K562 (cell line): Measurements from ENCODE around the gene GPHA2. TPM values are rescaled to one million over a fixed set of nuclear protein-coding genes. Genes with fewer than 3 reads are reported as not detected.

Experiments
- ATAC-seq: fragments of 200-7000 bp; cut with Tn5 transposase; 3 replicates; pipeline ENCODE4 v1.9.1; 2020; ENCODE audit warnings: moderate library complexity
- BruUV-seq: library from RNA; stranded (reverse); fragments of 400-500 nt; replicated peaks from 2 replicates; lab custom pipeline; 2021; lab: Mats Ljungman, UMichigan
- CTCF ChIA-PET: fragments of 300-600 bp; formaldehyde crosslinking; extraction: SDS; loops from one replicate; lab custom pipeline; 2021; ENCODE audit warnings: low intra/inter-chr PET ratio; lab: Yijun Ruan, JAX
- POLR2A ChIA-PET: fragments of 300-600, 350-650 bp; sonication (Branson Sonifier 250); formaldehyde crosslinking; extraction: SDS; loops from one replicate; lab custom pipeline; 2021; ENCODE audit warnings: antibody characterized with exemption, inconsistent platforms; lab: Yijun Ruan, JAX
- DNase-seq, 4 experiments: peaks; one replicate each; pipeline versions ENCODE4 v3.0.0 to v3.0.0-alpha.2; 2011 to 2018; ENCODE audit warnings: low spot score in 3 of 4, mixed read lengths in 3 of 4; ENCODE audit errors: extremely low read depth in 1 of 4
- FAIRE-seq: peaks from 2 replicates; lab custom pipeline; 2011; peaks lifted over from hg19 to GRCh38; lab: Jason Lieb, UNC
- H2AFZ ChIP-seq: 2 replicates; pipeline ENCODE4 v1.6.0; 2011; ENCODE audit warnings: low read depth, low read length, control low read depth, inconsistent platforms
- H3K27ac ChIP-seq: fragments of 200-600 bp; 3 replicates; pipeline ENCODE4 v1.8.0; 2011; ENCODE audit warnings: low read depth, mild to moderate bottlenecking, control low read depth, inconsistent platforms, low read length, moderate library complexity, mixed read lengths; ENCODE audit errors: extremely low read depth
- H3K27me3 ChIP-seq, 2 experiments: fragments of 300-600 bp in 1 of 2; 2 replicates in 1 of 2; 3 replicates in 1 of 2; pipeline versions ENCODE4 v1.6.0 to v1.8.0; 2011; ENCODE audit warnings: inconsistent platforms in 2 of 2, low read length in 2 of 2, mild to moderate bottlenecking in 1 of 2, mixed read lengths in 1 of 2, moderate library complexity in 1 of 2; ENCODE audit not compliant: control insufficient read depth in 2 of 2, insufficient read depth in 2 of 2
- H3K36me3 ChIP-seq: fragments of 300-600 bp; 3 replicates; pipeline ENCODE4 v1.8.0; 2011; ENCODE audit warnings: mild to moderate bottlenecking, low read length, inconsistent platforms; ENCODE audit not compliant: control insufficient read depth, insufficient read depth
- H3K4me1 ChIP-seq, 2 experiments: fragments of 200-600 bp in 1 of 2; replicated peaks in 1 of 2; 2 replicates in 1 of 2; 3 replicates in 1 of 2; pipeline versions ENCODE4 v1.5.1 to v1.8.0; 2011; ENCODE audit warnings: inconsistent platforms in 2 of 2, low read length in 2 of 2, mild to moderate bottlenecking in 1 of 2, mixed read lengths in 1 of 2, moderate library complexity in 1 of 2; ENCODE audit not compliant: control insufficient read depth in 2 of 2, insufficient read depth in 2 of 2
- H3K4me2 ChIP-seq: 2 replicates; pipeline ENCODE4 v1.6.1; 2011; ENCODE audit warnings: low read length, control low read depth, inconsistent platforms, mixed read lengths; ENCODE audit not compliant: insufficient read depth
- H3K4me3 ChIP-seq: fragments of 200-600 bp; sonication (generic), shearing (Covaris generic); 2 replicates; pipeline ENCODE4 v1.5.1; 2016; ENCODE audit warnings: control low read depth, inconsistent platforms
- H3K79me2 ChIP-seq: fragments of 200-600 bp; 3 replicates; pipeline ENCODE4 v1.8.0; 2011; ENCODE audit warnings: low read length, inconsistent platforms; ENCODE audit not compliant: control insufficient read depth, insufficient read depth
- H3K9ac ChIP-seq, 2 experiments: 2 replicates each; pipeline versions ENCODE4 v1.6.0 to v1.6.1; 2011; ENCODE audit warnings: low read depth in 2 of 2, low read length in 2 of 2, control low read depth in 1 of 2, inconsistent platforms in 1 of 2, mild to moderate bottlenecking in 1 of 2, mixed read lengths in 1 of 2; ENCODE audit not compliant: insufficient read depth in 1 of 2
- H3K9me1 ChIP-seq: one replicate; pipeline ENCODE4 v1.6.0; 2011; ENCODE audit warnings: inconsistent platforms, mild to moderate bottlenecking, low read length, moderate library complexity; ENCODE audit not compliant: control insufficient read depth, insufficient read depth
- H3K9me3 ChIP-seq: replicated peaks from 2 replicates; pipeline ENCODE4 v1.5.1; 2011; ENCODE audit warnings: low read depth, low read length, inconsistent platforms; ENCODE audit not compliant: control insufficient read depth, insufficient read depth
- H4K20me1 ChIP-seq: replicated peaks from 2 replicates; pipeline ENCODE4 v1.6.1; 2011; ENCODE audit warnings: low read length, inconsistent platforms, mixed read lengths; ENCODE audit not compliant: control insufficient read depth, insufficient read depth
- CXXC5 ChIP-seq: fragments of 250-450 bp; sonication (Bioruptor Pico); IDR thresholded peaks from 2 replicates; pipeline ENCODE4 v1.8.0; 2022; ENCODE audit warnings: inconsistent platforms, mild to moderate bottlenecking, moderate library complexity
- FOSL1 ChIP-seq: fragments of 200-800 bp; sonication (Bioruptor generic); conservative IDR thresholded peaks from 2 replicates; pipeline ENCODE4 v1.6.1; 2016; ENCODE audit warnings: missing genetic modification characterization, missing compliant biosample characterization
- FOXK2 ChIP-seq, 2 experiments: fragments of 450-650 bp; IDR thresholded peaks in 1 of 2; conservative IDR thresholded peaks in 1 of 2; 2 replicates each; pipeline ENCODE4 v1.6.1; 2016; ENCODE audit warnings: low read depth in 2 of 2, mild to moderate bottlenecking in 1 of 2
- GABPB2 ChIP-seq: fragments of 250-450 bp; sonication (Bioruptor Pico); conservative IDR thresholded peaks from 2 replicates; pipeline ENCODE4 v1.5.1; 2021; ENCODE audit warnings: mild to moderate bottlenecking
- MAX ChIP-seq: sonication (generic); formaldehyde crosslinking; IDR thresholded peaks from 2 replicates; pipeline ENCODE4 v1.9.0; 2022; ENCODE audit warnings: mild to moderate bottlenecking, missing genetic modification reagents
- NR2C2 ChIP-seq, 2 experiments: fragments of 200-800 bp in 1 of 2; sonication (Bioruptor generic) in 1 of 2; sonication (generic) in 1 of 2; formaldehyde crosslinking in 1 of 2; IDR thresholded peaks; 2 replicates each; pipeline versions ENCODE4 v1.6.1 to v1.8.0; 2016 to 2022; ENCODE audit warnings: mild to moderate bottlenecking in 1 of 2, missing compliant biosample characterization in 1 of 2, missing genetic modification characterization in 1 of 2, missing genetic modification reagents in 1 of 2
- PHF21A ChIP-seq: fragments of 450-650 bp; IDR thresholded peaks from 2 replicates; pipeline ENCODE4 v1.6.1; 2017; ENCODE audit warnings: low read depth, borderline replicate concordance
- SIX5 ChIP-seq, 2 experiments: IDR thresholded peaks; 2 replicates each; pipeline ENCODE4 v1.6.1; 2011; ENCODE audit warnings: low read length in 2 of 2, borderline replicate concordance in 1 of 2, low read depth in 1 of 2, mild to moderate bottlenecking in 1 of 2, moderate library complexity in 1 of 2; ENCODE audit not compliant: insufficient read depth in 1 of 2
- SMARCC2 ChIP-seq: fragments of 450-650 bp; IDR thresholded peaks from 2 replicates; pipeline ENCODE4 v1.6.1; 2017; ENCODE audit warnings: antibody characterized with exemption, moderate library complexity, mild to moderate bottlenecking, low read depth
- TFAP4 ChIP-seq: sonication (generic); formaldehyde crosslinking; IDR thresholded peaks from 2 replicates; pipeline ENCODE4 v1.8.0; 2022; ENCODE audit warnings: missing genetic modification reagents, mild to moderate bottlenecking, moderate library complexity, borderline replicate concordance
- THRAP3 ChIP-seq: fragments of 450-650 bp; IDR thresholded peaks from 2 replicates; pipeline ENCODE4 v1.6.1; 2016; ENCODE audit warnings: mild to moderate bottlenecking, inconsistent platforms, borderline replicate concordance
- USF2 ChIP-seq: sonication (generic); formaldehyde crosslinking; IDR thresholded peaks from 2 replicates; pipeline ENCODE4 v1.5.0; 2020; ENCODE audit warnings: missing genetic modification reagents
- ZNF232 ChIP-seq: sonication (generic); formaldehyde crosslinking; IDR thresholded peaks from 2 replicates; pipeline ENCODE4 v1.8.0; 2022; ENCODE audit warnings: mild to moderate bottlenecking, missing genetic modification reagents
- ZNF277 ChIP-seq: fragments of 250-450 bp; sonication (Bioruptor Pico); IDR thresholded peaks from 2 replicates; pipeline ENCODE4 v1.8.0; 2022; ENCODE audit warnings: inconsistent platforms, mild to moderate bottlenecking, moderate library complexity, borderline replicate concordance
- WGBS: fragments of 100-300 bp; shearing (Covaris generic); methylation state at CpG from one replicate; pipeline ENCODE4 v1.1.6; 2016; ENCODE audit warnings: low coverage, mixed read lengths; ENCODE audit not compliant: insufficient coverage; ENCODE audit errors: missing lambda C conversion rate; 5-methylcytosine and 5-hydroxymethylcytosine counted together
- in situ Hi-C: fragments of 300-500 bp; cut with MboI; formaldehyde crosslinking; loops from 4 replicates; pipeline ENCODE4 v1.15.0; 2018; ENCODE audit warnings: inconsistent platforms, mixed read lengths
- intact Hi-C: fragments of 100-400 bp; cut with micrococcal nuclease; formaldehyde crosslinking; loops from 2 replicates; pipeline ENCODE4 v1.14.2; 2022
- polyA plus RNA-seq, 8 experiments: library from polyadenylated mRNA; depleted of rRNA in 4 of 8; stranded (reverse) in 5 of 8; unstranded in 3 of 8; fragments of >200 nt; fragmentation: Nextera tagmentation in 2 of 8; fragmentation: Illumina TruSeq in 1 of 8; extraction: Ambion mirVana in 2 of 8; extraction: Trizol in 1 of 8; gene quantifications; 2 replicates each; pipeline versions ENCODE4 v1.2.1 to v1.2.3, GENCODE V29; 2011 to 2014; ENCODE audit warnings: inconsistent platforms in 1 of 8, missing spikeins in 1 of 8
- total RNA-seq, 7 experiments: library from RNA; depleted of rRNA in 6 of 7; stranded (reverse); fragments of >200 nt in 6 of 7; fragmentation: Illumina TruSeq in 2 of 7; extraction: Trizol in 2 of 7; gene quantifications; 2 replicates each; pipeline versions ENCODE4 v1.2.1 to v1.2.3, GENCODE V29; 2011 to 2021; ENCODE audit warnings: low replicate concordance in 1 of 7

GPHA2 gene
- total and polyA plus RNA-seq, 9 of the 15 experiments (the other 6 are each of a cell fraction or from before 2014, with no cell fraction given) = 0.17 to 0.22 TPM; not detected in 7

GRCh38 chr11:64916040-64916774 lies 19.5 kb downstream of the GPHA2 start:
- H2AFZ ChIP-seq = peak overlapping the region; percentile 62
- ATAC-seq (peak; percentile 36), DNase-seq (peak; percentile 66 to 80 (median 70)), FAIRE-seq (peak; percentile 72)
- no peaks in the 10 kb centered on the region for H3K27me3 ChIP-seq
- WGBS = 2% methylated on average over 23 of the region's 23 CpGs
- CTCF ChIA-PET = no interaction called here
- peak overlapping the region; percentile 87 for H3K4me3 ChIP-seq
- H3K4me2 ChIP-seq = peak overlapping the region; percentile 98
- BruUV-seq = TSS peak; percentile 59
- H3K9me1 ChIP-seq = peaks cover 5% of the 10 kb centered on the region
- H3K9me3 ChIP-seq = no peaks in the 10 kb centered on the region
- POLR2A ChIA-PET = interaction anchor here (0.6 to 1.3 kb wide), 8 partner anchors 8 to 206 kb away, joined by 3 to 10 read pairs (median 4); partner anchors contain the start of genes ARL2, FAU, MRPL49 and PPP2R5B
- in situ Hi-C loops (no loop called here), intact Hi-C loops (no loop called here)
- peak overlapping the region; percentile 92 to 100 for H3K9ac ChIP-seq
- peaks cover 18 to 53% of the 10 kb centered on the region in 2 experiments; a peak in 4 of 5 replicates for H3K4me1 ChIP-seq
- no peaks in the 10 kb centered on the region for H4K20me1 ChIP-seq
- peak overlapping the region; percentile 87 for H3K27ac ChIP-seq
- peaks cover 26% of the 10 kb centered on the region for H3K79me2 ChIP-seq
- H3K36me3 ChIP-seq = peaks cover 30% of the 10 kb centered on the region; the same call in 2 of the 3 replicates
- TF ChIP-seq FOSL1 (tag) (peak; percentile 59), SMARCC2 (no peak), FOXK2 (conservative IDR thresholded peaks at IDR 0.05 in 1 of 2, IDR thresholded peaks at IDR 0.05 in 1 of 2; ENCODE audit: low read depth in 2 of 2) (peak; percentile 95 to 98), SIX5 (IDR thresholded peaks at IDR 0.05; ENCODE audit: borderline replicate concordance in 1 of 2, insufficient read depth in 1 of 2, low read depth in 1 of 2, low read length in 2 of 2) (no peak), CXXC5 (peak; percentile 39), MAX (CRISPR knock-in tag) (peak; percentile 69), THRAP3 (no peak), NR2C2 (CRISPR knock-in tag; IDR thresholded peaks at IDR 0.05) (no peak), NR2C2 (tag; IDR thresholded peaks at IDR 0.05) (peak; percentile 82; the same call in 1 of the 2 replicates), ZNF232 (CRISPR knock-in tag) (no peak), USF2 (CRISPR knock-in tag) (peak; percentile 24; the same call in 1 of the 2 replicates), ZNF277 (CRISPR knock-in tag) (no peak), PHF21A (no peak), GABPB2 (CRISPR knock-in tag) (no peak), TFAP4 (CRISPR knock-in tag) (peak; percentile 90)
